CD14-positive monocyte (primary cell): ENCODE data around the gene ASNSD1. TPM values are rescaled to one million over a fixed set of nuclear protein-coding genes. Genes with fewer than 3 reads are reported as not detected.

ENCODE experiments used
- DNase-seq, 3 donors: peaks; one replicate each; pipeline ENCODE4 v3.0.0-alpha.2; 2011 to 2022
- H2AFZ ChIP-seq: 2 replicates; pipeline ENCODE4 v1.6.0; 2012; ENCODE audit warnings: mild to moderate bottlenecking, low read depth, low read length, inconsistent platforms; ENCODE audit not compliant: insufficient read depth, poor library complexity, severe bottlenecking
- H3K27ac ChIP-seq, 2 donors: 1 replicate in 1 of 2; 2 replicates in 1 of 2; pipeline ENCODE4 v1.5.1; 2012 to 2013; ENCODE audit warnings: low read length in 2 of 2, control low read depth in 1 of 2, inconsistent platforms in 1 of 2, low read depth in 1 of 2, mild to moderate bottlenecking in 1 of 2
- H3K27me3 ChIP-seq, 2 donors: one replicate each; pipeline versions ENCODE4 v1.6.0 to v1.6.1; 2011 to 2013; ENCODE audit warnings: low read length in 2 of 2; ENCODE audit not compliant: control insufficient read depth in 2 of 2, insufficient read depth in 2 of 2
- H3K36me3 ChIP-seq, 2 donors: replicated peaks in 1 of 2; 1 replicate in 1 of 2; 2 replicates in 1 of 2; pipeline versions ENCODE4 v1.5.1 to v1.6.1; 2012 to 2013; ENCODE audit warnings: low read length in 2 of 2, control low read depth in 1 of 2, inconsistent platforms in 1 of 2, mild to moderate bottlenecking in 1 of 2; ENCODE audit not compliant: insufficient read depth in 2 of 2, control insufficient read depth in 1 of 2
- H3K4me1 ChIP-seq, 2 donors: 1 replicate in 1 of 2; 2 replicates in 1 of 2; pipeline versions ENCODE4 v1.5.1 to v1.6.1; 2012 to 2013; ENCODE audit warnings: low read length in 2 of 2, control low read depth in 1 of 2, inconsistent platforms in 1 of 2, mild to moderate bottlenecking in 1 of 2, moderate library complexity in 1 of 2; ENCODE audit not compliant: insufficient read depth in 2 of 2, control insufficient read depth in 1 of 2
- H3K4me2 ChIP-seq: replicated peaks from 2 replicates; pipeline ENCODE3; 2012; ENCODE audit warnings: low read length, moderate library complexity, mild to moderate bottlenecking; ENCODE audit not compliant: poor library complexity, severe bottlenecking; ENCODE audit errors: extremely low read depth
- H3K4me3 ChIP-seq, 3 experiments: fragments of 200-600 bp in 1 of 3; sonication (generic) in 1 of 3; replicated peaks in 1 of 3; 1 replicate in 2 of 3; 2 replicates in 1 of 3; pipeline ENCODE4 v1.5.1; 2011 to 2013; ENCODE audit warnings: low read length in 3 of 3, mild to moderate bottlenecking in 3 of 3, control low read depth in 2 of 3, low read depth in 2 of 3, inconsistent platforms in 1 of 3, moderate library complexity in 1 of 3
- H3K79me2 ChIP-seq: 2 replicates; pipeline ENCODE4 v1.6.0; 2012; ENCODE audit warnings: mild to moderate bottlenecking, control low read depth, inconsistent platforms, low read length, moderate library complexity; ENCODE audit not compliant: insufficient read depth
- H3K9ac ChIP-seq: 2 replicates; pipeline ENCODE4 v1.6.0; 2017; ENCODE audit warnings: low read length, mild to moderate bottlenecking; ENCODE audit not compliant: insufficient read depth, poor library complexity, severe bottlenecking
- H3K9me3 ChIP-seq, 2 donors: replicated peaks in 1 of 2; 1 replicate in 1 of 2; 2 replicates in 1 of 2; pipeline versions ENCODE4 v1.5.1 to v1.6.1; 2012 to 2013; ENCODE audit warnings: low read length in 2 of 2, control low read depth in 1 of 2; ENCODE audit not compliant: control insufficient read depth in 1 of 2, insufficient read depth in 1 of 2
- H4K20me1 ChIP-seq: 2 replicates; pipeline ENCODE4 v1.6.0; 2012; ENCODE audit warnings: mild to moderate bottlenecking, low read length, control low read depth, moderate library complexity; ENCODE audit not compliant: insufficient read depth
- H3K27ac Mint-ChIP-seq, 7 donors: one replicate each; pipeline ENCODE4 v1.8.0; 2020; ENCODE audit warnings: mild to moderate bottlenecking in 7 of 7, mixed read lengths in 7 of 7, moderate library complexity in 6 of 7, inconsistent platforms in 2 of 7
- H3K27me3 Mint-ChIP-seq, 3 donors: one replicate each; pipeline ENCODE4 v1.8.0; 2021 to 2022; ENCODE audit warnings: low read depth in 3 of 3, mild to moderate bottlenecking in 3 of 3, mixed read lengths in 3 of 3, moderate library complexity in 3 of 3, inconsistent platforms in 1 of 3
- H3K36me3 Mint-ChIP-seq, 2 donors: one replicate each; pipeline ENCODE4 v1.8.0; 2020; ENCODE audit warnings: mixed read lengths in 2 of 2, inconsistent platforms in 1 of 2, mild to moderate bottlenecking in 1 of 2
- H3K4me1 Mint-ChIP-seq: one replicate; pipeline ENCODE4 v1.8.0; 2020; ENCODE audit warnings: mild to moderate bottlenecking, mixed read lengths
- H3K4me3 Mint-ChIP-seq, 2 donors: one replicate each; pipeline ENCODE4 v1.8.0; 2020; ENCODE audit warnings: mild to moderate bottlenecking in 2 of 2, mixed read lengths in 2 of 2, moderate library complexity in 1 of 2
- H3K9me3 Mint-ChIP-seq, 7 donors: one replicate each; pipeline ENCODE4 v1.8.0; 2020 to 2022; ENCODE audit warnings: mixed read lengths in 7 of 7, mild to moderate bottlenecking in 6 of 7, moderate library complexity in 6 of 7, inconsistent platforms in 2 of 7
- CTCF ChIP-seq: fragments of 200-600 bp; IDR thresholded peaks from one replicate; pipeline ENCODE4 v1.8.0; 2022; ENCODE audit warnings: antibody characterized with exemption, mild to moderate bottlenecking
- WGBS: methylation state at CpG from one replicate; pipeline ENCODE4 v1.1.5; 2013; ENCODE audit warnings: missing lambda C conversion rate; ENCODE audit not compliant: insufficient coverage; 5-methylcytosine and 5-hydroxymethylcytosine counted together
- intact Hi-C, 2 donors: fragments of 100-400 bp; cut with micrococcal nuclease; formaldehyde crosslinking; loops; one replicate each; pipeline versions ENCODE4 v1.15.0 to v1.15.1; 2023
- polyA plus RNA-seq, 3 donors: library from polyadenylated mRNA; depleted of rRNA in 1 of 3; unstranded in 2 of 3; stranded (reverse) in 1 of 3; fragments of 300-500 nt in 2 of 3; fragments of >200 nt in 1 of 3; fragmentation: Illumina TruSeq in 2 of 3; gene quantifications; 1 replicate in 2 of 3; 2 replicates in 1 of 3; pipeline ENCODE4 v1.2.3, GENCODE V29; 2012 to 2021

ASNSD1 gene
- polyA plus RNA-seq, 3 donors = 8.6 to 27.1 (median 26.6) TPM

DNA sequence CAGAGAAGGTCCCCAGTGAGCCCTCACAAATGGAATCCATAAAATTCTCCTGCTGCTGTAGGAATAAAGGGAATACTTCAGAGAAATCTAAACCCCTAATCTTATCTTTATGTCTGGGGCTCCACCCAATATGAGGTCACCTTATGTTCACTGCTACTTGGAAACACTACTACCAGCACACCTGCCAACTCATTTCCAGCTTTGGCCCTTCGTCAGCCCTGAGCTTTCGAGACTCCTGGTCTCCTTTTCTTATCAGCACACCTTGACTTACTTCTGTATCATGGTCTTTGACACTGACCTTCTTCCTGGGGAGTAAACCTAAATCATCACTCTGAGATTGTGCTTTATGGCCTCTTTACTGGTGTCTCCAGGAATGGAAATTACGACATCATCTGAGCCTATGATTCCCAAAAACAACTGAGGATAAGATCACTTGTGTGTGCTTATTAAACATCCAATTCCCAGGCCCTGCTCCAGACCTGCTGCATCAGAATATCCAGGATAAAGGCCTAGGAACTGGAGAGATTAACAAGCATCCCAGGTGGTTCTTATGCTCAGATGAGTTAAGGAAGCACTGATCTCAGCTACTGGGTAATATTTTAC, 22.2 kb upstream of the ASNSD1 start:
- WGBS = 67% methylated on average over 3 of the region's 3 CpGs
- Histone ChIP-seq H3K9me3 (no peaks in the 10 kb centered on the region), H3K9ac (no peak overlapping the region), H3K27ac (no peak overlapping the region), H3K79me2 (no peaks in the 10 kb centered on the region), H3K36me3 (no peaks in the 10 kb centered on the region), H2AFZ (no peak overlapping the region), H3K27me3 (no peaks in the 10 kb centered on the region), H3K4me1 (no peaks in the 10 kb centered on the region), H3K4me3 (no peak overlapping the region), H3K4me2 (no peak overlapping the region), H4K20me1 (no peaks in the 10 kb centered on the region)
- Mint-ChIP-seq H3K4me1 (no peaks in the 10 kb centered on the region), H3K27me3 (no peaks in the 10 kb centered on the region), H3K36me3 (no peaks in the 10 kb centered on the region), H3K4me3 (no peak overlapping the region), H3K27ac (no peak overlapping the region), H3K9me3 (no peaks in the 10 kb centered on the region)
- no peak for DNase-seq
- intact Hi-C loops = no loop called here
- no peak for TF ChIP-seq CTCF

DNA sequence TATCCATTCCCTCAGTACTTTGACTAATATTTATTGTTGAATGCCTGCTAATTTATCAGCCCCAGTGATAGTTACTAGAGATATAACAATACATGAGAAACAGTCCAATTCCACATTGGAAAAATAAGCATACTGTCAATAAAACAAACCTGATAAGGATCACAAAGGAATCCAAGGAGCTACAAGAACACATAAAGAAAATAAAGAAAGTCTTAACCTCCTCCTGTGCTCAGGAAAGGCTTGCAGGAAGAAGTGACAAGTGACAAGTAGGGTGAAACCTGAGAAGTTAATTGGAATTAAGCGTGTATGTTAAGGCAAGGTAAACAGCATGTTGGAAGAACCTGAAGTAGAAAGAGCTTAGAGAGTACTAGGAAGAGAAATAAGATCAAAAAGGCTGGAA, 20.3 kb upstream of the ASNSD1 start:
- no peak overlapping the region for H3K4me3 ChIP-seq
- Mint-ChIP-seq H3K4me3 (no peak overlapping the region), H3K27me3 (no peaks in the 10 kb centered on the region), H3K36me3 (no peaks in the 10 kb centered on the region), H3K4me1 (no peaks in the 10 kb centered on the region), H3K27ac (no peak overlapping the region), H3K9me3 (no peaks in the 10 kb centered on the region)
- no peaks in the 10 kb centered on the region for H3K36me3 ChIP-seq
- no peak for DNase-seq
- 93% methylated on average over 1 of the region's 1 CpG for WGBS
- H3K9me3 ChIP-seq = no peaks in the 10 kb centered on the region
- H3K4me2 ChIP-seq = no peak overlapping the region
- H2AFZ ChIP-seq = no peak overlapping the region
- no peak for TF ChIP-seq CTCF
- no peaks in the 10 kb centered on the region for H3K27me3 ChIP-seq
- no peaks in the 10 kb centered on the region for H3K79me2 ChIP-seq
- intact Hi-C loops = no loop called here
- no peak overlapping the region for H3K27ac ChIP-seq
- H4K20me1 ChIP-seq = no peaks in the 10 kb centered on the region
- H3K4me1 ChIP-seq = no peaks in the 10 kb centered on the region
- H3K9ac ChIP-seq = no peak overlapping the region
